Kidney epithelial cell (primary cell): ENCODE data around the gene ALDH18A1. TPM values are rescaled to one million over a fixed set of nuclear protein-coding genes. Genes with fewer than 3 reads are reported as not detected.

Experiments
- DNase-seq: peaks from one replicate; pipeline ENCODE4 v3.0.0-alpha.2; 2010; ENCODE audit warnings: low read depth
- H3K27me3 ChIP-seq: 2 replicates; pipeline ENCODE4 v1.6.0; 2011; ENCODE audit warnings: low read length; ENCODE audit not compliant: control insufficient read depth, insufficient read depth
- H3K36me3 ChIP-seq: 2 replicates; pipeline ENCODE4 v1.5.1; 2011; ENCODE audit warnings: low read length; ENCODE audit not compliant: control insufficient read depth, insufficient read depth
- H3K4me3 ChIP-seq: 2 replicates; pipeline ENCODE4 v1.5.1; 2011; ENCODE audit warnings: low read depth, mild to moderate bottlenecking, control low read depth, low read length
- CTCF ChIP-seq: IDR thresholded peaks from 2 replicates; pipeline ENCODE4 v1.5.1; 2011; ENCODE audit warnings: mild to moderate bottlenecking, moderate library complexity, low read length, control low read depth, inconsistent platforms; ENCODE audit not compliant: insufficient read depth, poor library complexity, severe bottlenecking
- total RNA-seq: library from RNA; depleted of rRNA; stranded (reverse); fragments of >200 nt; gene quantifications from 2 replicates; pipeline ENCODE4 v1.2.3, GENCODE V29; 2015

Gene ALDH18A1
- total RNA-seq, 1 donor from 2014 or later, result 51.2 TPM

- no peaks in the 10 kb centered on the region for H3K27me3 ChIP-seq
- TF ChIP-seq CTCF, result no peak
- no peaks in the 10 kb centered on the region for H3K36me3 ChIP-seq
- no peak for DNase-seq
- H3K4me3 ChIP-seq, result no peak overlapping the region
Observed at GRCh38 chr10:95559471-95559870, 97.0 kb downstream of the ALDH18A1 start.

- Histone ChIP-seq H3K4me3 (no peak overlapping the region), H3K27me3 (no peaks in the 10 kb centered on the region), H3K36me3 (no peaks in the 10 kb centered on the region)
- TF ChIP-seq CTCF, result no peak
- no peak for DNase-seq
Observed at GRCh38 chr10:95558593-95559320, 97.8 kb downstream of the ALDH18A1 start.

- no peak overlapping the region for H3K4me3 ChIP-seq
- H3K27me3 ChIP-seq, result no peaks in the 10 kb centered on the region
- no peak for TF ChIP-seq CTCF
- no peak for DNase-seq
- H3K36me3 ChIP-seq, result no peaks in the 10 kb centered on the region
Observed at GRCh38 chr10:95556994-95557767, 99.3 kb downstream of the ALDH18A1 start.

Other genes starting within 250 kb of the ALDH18A1 start
- 4.0 and 4.9 TPM in 2 replicates for gene SORBS1, start 95.3 kb downstream of the ALDH18A1 start, total RNA-seq
- 41.7 and 45.0 TPM in 2 replicates for gene TCTN3, start 37.2 kb upstream of the ALDH18A1 start, total RNA-seq
- 0.17 and 0.34 TPM in 2 replicates for gene ENTPD1, start 99.5 kb upstream of the ALDH18A1 start, total RNA-seq